Measurements from ENCODE around the gene SPANXC. TPM values are rescaled to one million over a fixed set of nuclear protein-coding genes. Genes with fewer than 3 reads are reported as not detected.
"Not testable (repeated sequence)": the region's sequence is repeated elsewhere in the genome, so short reads cannot be mapped to it uniquely, and the experiment has no call there.

The SPANXC gene
- not detected in 2 replicates for total RNA-seq

DNA sequence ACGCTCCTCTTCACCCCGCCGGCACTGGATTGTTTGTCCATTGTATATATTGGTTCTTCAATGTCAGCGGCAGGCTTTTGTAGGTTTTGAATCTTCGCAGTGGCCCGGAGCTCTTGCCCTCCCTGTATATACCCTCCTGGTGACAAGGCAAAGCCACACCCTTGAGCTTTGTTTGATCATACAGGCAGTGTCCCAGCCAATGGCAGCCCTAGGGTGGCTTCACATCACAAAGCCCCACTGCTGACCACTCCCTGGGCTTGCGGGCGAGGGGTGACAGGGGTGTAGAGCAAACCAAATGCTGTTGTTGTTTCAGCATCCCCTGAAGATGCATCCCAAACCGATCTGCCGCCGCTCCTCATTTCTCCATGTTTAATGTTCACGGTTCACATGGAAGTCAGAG, at the start of gene SPANXC:
SPANXC (minus strand) TSS at position 101 of the 400 bp plus-strand sequence; CDS start at position 41, 60 bp downstream.
- intact Hi-C loops (cut with micrococcal nuclease), result not testable (repeated sequence)

GRCh38 chrX:141279476-141279875, 37.2 kb upstream of the SPANXC start:
- intact Hi-C loops (cut with micrococcal nuclease), result no loop called here

GRCh38 chrX:141278306-141278705, 36.0 kb upstream of the SPANXC start:
- intact Hi-C loops (cut with micrococcal nuclease), result no loop called here

DNA sequence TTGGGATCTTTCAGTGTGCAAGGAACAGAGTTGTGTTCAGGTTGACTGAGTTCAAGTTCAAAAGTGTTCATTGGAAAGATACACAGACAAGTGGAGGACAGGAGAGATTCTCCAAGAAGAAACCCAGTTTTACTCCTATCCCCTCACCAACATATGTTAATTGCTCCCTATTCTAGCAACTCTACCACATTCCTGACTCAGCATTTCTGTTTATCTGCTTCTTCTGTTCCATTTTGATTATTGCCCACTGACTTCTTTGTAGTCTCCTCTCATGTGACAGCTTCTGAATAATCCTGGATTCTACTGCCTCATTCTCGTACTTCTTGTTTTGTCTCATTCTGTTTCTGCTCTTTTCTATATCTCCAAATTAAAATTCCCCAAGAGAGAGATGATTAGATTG, 15.8 kb upstream of the SPANXC start:
- intact Hi-C loops (cut with micrococcal nuclease), result no loop called here

- intact Hi-C loops (cut with micrococcal nuclease), result no loop called here
Measured at GRCh38 chrX:141221611-141222010, 20.7 kb downstream of the SPANXC start.

GRCh38 chrX:141220342-141221008, 21.8 kb downstream of the SPANXC start:
- intact Hi-C loops (cut with micrococcal nuclease), result no loop called here

GRCh38 chrX:141214196-141214595, 28.1 kb downstream of the SPANXC start:
- intact Hi-C loops (cut with micrococcal nuclease), result no loop called here

DNA sequence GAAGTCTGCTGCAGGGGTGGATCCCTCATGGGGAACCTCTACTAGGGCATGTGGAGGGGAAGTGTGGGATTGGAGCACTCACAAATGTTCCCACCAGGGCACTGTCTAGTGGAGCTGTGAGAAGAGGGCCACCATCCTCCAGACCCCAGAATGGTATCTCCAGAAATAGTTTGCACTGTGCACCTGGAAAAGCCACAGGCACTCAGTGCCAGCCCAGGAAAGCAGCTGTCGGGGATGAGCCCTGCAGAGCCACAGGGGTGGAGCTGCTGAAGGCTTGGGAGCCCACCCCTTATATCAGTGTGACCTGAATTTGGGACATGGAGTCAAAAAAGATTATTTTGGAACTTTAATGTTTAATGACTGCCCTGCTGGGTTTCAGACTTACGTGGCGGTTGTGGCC, 40.4 kb downstream of the SPANXC start:
- intact Hi-C loops (cut with micrococcal nuclease), result no loop called here

Other genes with a start within 250 kb of the SPANXC start
- gene SPANXB1, start 239.9 kb downstream of the SPANXC start, total RNA-seq, result not detected in 2 replicates
- gene LDOC1, start 65.4 kb downstream of the SPANXC start, total RNA-seq, result 6.5 and 6.6 TPM in 2 replicates